ENCODE measurements around the gene SLC34A3.

Gene SLC34A3

GRCh38 chr9:137188086-137188489 is 42.6 kb upstream of the SLC34A3 start:
- peak overlapping the region; percentile 75 for H3K14ac ChIP-seq (ENCODE audit: low read length)
- no peak overlapping the region for H3K23ac ChIP-seq (ENCODE audit: low read length)
- peaks cover 65 to 69% of the 10 kb centered on the region in 2 experiments for H3K36me3 ChIP-seq (ENCODE audit: control insufficient read depth in 1 of 2, insufficient read depth in 2 of 2, low read length in 2 of 2)
- H4K8ac ChIP-seq (ENCODE audit: low read depth, low read length): peak overlapping the region; percentile 97
- peak overlapping the region; percentile 75 for H2AK5ac ChIP-seq (ENCODE audit: low read length)
- peak overlapping the region; percentile 72 for H4K91ac ChIP-seq (ENCODE audit: low read depth, low read length)
- H2AFZ ChIP-seq (ENCODE audit: insufficient read depth, low read length, poor library complexity): peak overlapping the region; percentile 77
- no peak overlapping the region for H2BK5ac ChIP-seq (ENCODE audit: low read depth, low read length, poor library complexity)
- H3K9ac ChIP-seq (ENCODE audit: low read length): peak overlapping the region; percentile 94
- peak overlapping the region; percentile 78 for H3K18ac ChIP-seq (ENCODE audit: low read length)
- no peaks in the 10 kb centered on the region for H3K27me3 ChIP-seq (ENCODE audit: insufficient read depth, low read length)
- peak overlapping the region; percentile 77 for H3K4ac ChIP-seq (ENCODE audit: low read depth, low read length)
- H3K79me2 ChIP-seq (ENCODE audit: control insufficient read depth, insufficient read depth, low read length, poor library complexity): peaks cover 8% of the 10 kb centered on the region
- H3K27ac ChIP-seq (ENCODE audit: low read depth, low read length): peak overlapping the region; percentile 25
- H3K9me3 ChIP-seq (ENCODE audit: insufficient read depth, low read depth, low read length): peaks cover 2% of the 10 kb centered on the region
- H2BK120ac ChIP-seq (ENCODE audit: insufficient read depth, low read length, poor library complexity): peak overlapping the region; percentile 29
- no CpG with 5 or more reads among the region's 31 CpGs for WGBS (ENCODE audit: extremely low coverage, insufficient coverage, insufficient read length)
- peak overlapping the region; percentile 93 for H3K4me3 ChIP-seq (ENCODE audit: low read depth, low read length)
- H3K4me2 ChIP-seq (ENCODE audit: low read length): peak overlapping the region; percentile 90
- peaks cover 17 to 18% of the 10 kb centered on the region in 2 experiments for H3K4me1 ChIP-seq (ENCODE audit: control insufficient read depth in 1 of 2, insufficient read depth in 2 of 2, low read length in 2 of 2)
- H4K12ac ChIP-seq (ENCODE audit: low read depth, low read length): peak overlapping the region; percentile 71
- H2BK12ac ChIP-seq (ENCODE audit: low read length): no peak overlapping the region
- DNase-seq: no peak
- H3K79me1 ChIP-seq (ENCODE audit: low read length): peaks cover 5% of the 10 kb centered on the region

DNA sequence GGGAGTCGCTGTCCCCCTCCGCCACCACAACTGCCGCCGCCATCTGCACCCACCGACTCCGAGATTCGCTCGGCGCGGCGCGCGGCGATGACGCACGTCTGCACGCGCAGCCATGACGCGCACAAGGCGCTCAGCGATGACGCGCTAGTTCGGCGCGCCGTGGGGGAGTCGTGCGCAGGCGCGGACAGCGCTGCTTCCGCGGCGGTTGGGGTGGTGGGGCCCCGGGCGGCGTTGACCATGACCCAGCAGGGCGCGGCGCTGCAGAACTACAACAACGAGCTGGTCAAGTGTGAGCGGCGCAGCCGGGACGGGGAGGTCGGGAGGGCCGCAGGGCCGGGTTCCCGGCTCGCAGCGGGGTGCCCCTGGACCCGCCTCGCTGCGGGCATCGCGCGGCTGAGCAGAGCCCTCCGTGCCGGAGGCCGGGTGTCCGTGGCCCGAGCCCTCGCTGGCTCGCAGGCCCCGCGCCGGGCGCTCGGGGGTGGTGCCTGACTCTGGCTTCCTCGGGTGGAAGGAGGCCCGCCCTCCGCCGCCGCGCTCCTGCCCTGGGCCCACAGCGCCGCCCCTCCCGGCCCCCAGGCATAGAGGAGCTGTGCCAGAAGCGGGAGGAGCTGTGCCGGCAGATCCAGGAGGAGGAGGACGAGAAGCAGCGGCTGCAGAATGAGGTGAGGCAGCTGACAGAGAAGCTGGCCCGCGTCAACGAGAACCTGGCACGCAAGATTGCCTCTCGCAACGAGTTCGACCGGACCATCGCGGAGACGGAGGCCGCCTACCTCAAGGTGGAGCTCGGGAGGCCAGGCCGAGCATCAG is 42.0 kb upstream of the SLC34A3 start, which contains the start of the genes ANAPC2 and SSNA1:
Gene ANAPC2, minus strand, starts transcription at position 71 of the 807 bp plus-strand sequence. Its CDS starts 28 bp downstream, at position 43.
Gene SSNA1, plus strand, starts transcription at position 187 of the 807 bp plus-strand sequence. Its CDS starts 51 bp downstream, at position 238.
- Histone ChIP-seq H4K12ac (ENCODE audit: low read depth, low read length) (peak within 1 kb of the TSS; percentile 76), H3K27ac (ENCODE audit: low read depth, low read length) (peak within 1 kb of the TSS; percentile 90), H3K9me3 (ENCODE audit: insufficient read depth, low read depth, low read length) (peaks cover 2% of the 10 kb centered on the region), H3K9ac (ENCODE audit: low read length) (peak within 1 kb of the TSS; percentile 94), H3K79me1 (ENCODE audit: low read length) (peaks cover 5% of the 10 kb centered on the region), H3K4me1 (ENCODE audit: control insufficient read depth in 1 of 2, insufficient read depth in 2 of 2, low read length in 2 of 2) (peaks cover 17 to 18% of the 10 kb centered on the region in 2 experiments), H3K4ac (ENCODE audit: low read depth, low read length) (peak within 1 kb of the TSS; percentile 77), H2BK120ac (ENCODE audit: insufficient read depth, low read length, poor library complexity) (peak within 1 kb of the TSS; percentile 33), H2BK5ac (ENCODE audit: low read depth, low read length, poor library complexity) (peak within 1 kb of the TSS; percentile 73), H2AFZ (ENCODE audit: insufficient read depth, low read length, poor library complexity) (peak within 1 kb of the TSS; percentile 77), H3K4me2 (ENCODE audit: low read length) (peak within 1 kb of the TSS; percentile 90), H3K4me3 (ENCODE audit: low read depth, low read length) (peak within 1 kb of the TSS; percentile 93), H2BK12ac (ENCODE audit: low read length) (no peak within 1 kb of the TSS), H3K79me2 (ENCODE audit: control insufficient read depth, insufficient read depth, low read length, poor library complexity) (peaks cover 8% of the 10 kb centered on the region), H2AK5ac (ENCODE audit: low read length) (peak within 1 kb of the TSS; percentile 75), H4K91ac (ENCODE audit: low read depth, low read length) (peak within 1 kb of the TSS; percentile 89), H3K14ac (ENCODE audit: low read length) (peak within 1 kb of the TSS; percentile 75), H3K23ac (ENCODE audit: low read length) (no peak within 1 kb of the TSS), H3K27me3 (ENCODE audit: insufficient read depth, low read length) (no peaks in the 10 kb centered on the region), H3K36me3 (ENCODE audit: control insufficient read depth in 1 of 2, insufficient read depth in 2 of 2, low read length in 2 of 2) (peaks cover 59 to 63% of the 10 kb centered on the region in 2 experiments), H4K8ac (ENCODE audit: low read depth, low read length) (peak within 1 kb of the TSS; percentile 97), H3K18ac (ENCODE audit: low read length) (peak within 1 kb of the TSS; percentile 78)
- no CpG with 5 or more reads among the region's 98 CpGs for WGBS (ENCODE audit: extremely low coverage, insufficient coverage, insufficient read length)
- peak; percentile 88 to 99 for DNase-seq

DNA sequence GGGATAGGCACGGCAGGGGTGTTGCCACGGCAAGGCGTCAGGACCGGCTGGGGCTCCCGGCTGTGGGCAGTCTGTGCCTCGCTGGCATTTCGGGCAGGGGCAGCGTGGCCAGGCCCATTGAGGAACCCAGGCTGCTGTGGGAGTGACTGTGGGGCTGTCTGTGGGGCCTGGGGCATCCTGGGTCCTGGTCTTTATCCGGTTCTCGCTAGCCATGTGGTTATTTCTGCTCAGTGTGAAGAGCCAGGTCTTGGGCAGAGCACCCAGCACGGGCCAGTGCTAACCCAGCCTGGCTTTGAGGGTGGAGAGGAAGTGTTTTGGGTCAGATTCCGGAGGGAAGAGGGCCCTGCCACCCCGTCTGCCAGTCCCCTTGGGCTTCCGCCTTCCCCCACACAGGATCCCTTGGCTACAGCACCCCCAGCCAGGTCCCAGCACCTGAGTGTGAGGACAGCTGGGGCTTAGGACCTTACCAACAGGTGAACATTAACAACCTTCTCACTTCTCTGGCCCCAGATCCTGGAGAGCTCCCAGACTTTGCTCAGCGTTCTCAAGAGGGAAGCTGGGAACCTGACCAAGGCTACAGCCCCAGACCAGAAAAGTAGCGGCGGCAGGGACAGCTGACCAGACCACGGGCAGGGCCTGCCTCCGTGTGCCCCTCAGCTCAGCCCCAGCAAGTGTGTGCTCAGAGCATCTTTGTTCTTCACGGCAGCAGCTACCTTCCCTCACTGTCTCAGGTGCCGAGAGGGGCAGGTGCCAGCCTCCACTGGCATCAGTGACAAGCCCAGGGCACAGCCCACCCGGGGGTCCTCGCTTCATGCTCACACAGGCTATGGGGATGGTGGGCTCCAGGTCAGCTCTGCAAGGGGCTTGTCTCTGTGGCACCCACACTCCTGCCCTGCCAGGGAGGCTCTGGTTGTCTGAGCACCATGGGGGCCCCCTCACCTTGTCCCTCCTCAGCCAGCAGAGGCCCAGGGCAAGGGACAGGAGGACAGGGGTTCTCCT is 41.1 kb upstream of the SLC34A3 start:
- H2AK5ac ChIP-seq (ENCODE audit: low read length): no peak overlapping the region
- H4K12ac ChIP-seq (ENCODE audit: low read depth, low read length): peak overlapping the region; percentile 20
- no CpG with 5 or more reads among the region's 23 CpGs for WGBS (ENCODE audit: extremely low coverage, insufficient coverage, insufficient read length)
- H2BK5ac ChIP-seq (ENCODE audit: low read depth, low read length, poor library complexity): no peak overlapping the region
- peak overlapping the region; percentile 86 for H3K4me2 ChIP-seq (ENCODE audit: low read length)
- no peak overlapping the region for H2BK120ac ChIP-seq (ENCODE audit: insufficient read depth, low read length, poor library complexity)
- H2BK12ac ChIP-seq (ENCODE audit: low read length): no peak overlapping the region
- peaks cover 17 to 18% of the 10 kb centered on the region in 2 experiments for H3K4me1 ChIP-seq (ENCODE audit: control insufficient read depth in 1 of 2, insufficient read depth in 2 of 2, low read length in 2 of 2)
- H3K4ac ChIP-seq (ENCODE audit: low read depth, low read length): peak overlapping the region; percentile 22
- no peak overlapping the region for H2AFZ ChIP-seq (ENCODE audit: insufficient read depth, low read length, poor library complexity)
- H3K23ac ChIP-seq (ENCODE audit: low read length): no peak overlapping the region
- peak overlapping the region; percentile 37 for H3K18ac ChIP-seq (ENCODE audit: low read length)
- H4K91ac ChIP-seq (ENCODE audit: low read depth, low read length): no peak overlapping the region
- peak overlapping the region; percentile 93 for H3K4me3 ChIP-seq (ENCODE audit: low read depth, low read length)
- peak overlapping the region; percentile 0 for H3K14ac ChIP-seq (ENCODE audit: low read length)
- peak overlapping the region; percentile 89 for H3K9ac ChIP-seq (ENCODE audit: low read length)
- H3K9me3 ChIP-seq (ENCODE audit: insufficient read depth, low read depth, low read length): peaks cover 2% of the 10 kb centered on the region
- H3K79me1 ChIP-seq (ENCODE audit: low read length): peaks cover 5% of the 10 kb centered on the region
- H3K27me3 ChIP-seq (ENCODE audit: insufficient read depth, low read length): no peaks in the 10 kb centered on the region
- peaks cover 8% of the 10 kb centered on the region for H3K79me2 ChIP-seq (ENCODE audit: control insufficient read depth, insufficient read depth, low read length, poor library complexity)
- peak overlapping the region; percentile 90 for H3K27ac ChIP-seq (ENCODE audit: low read depth, low read length)
- H3K36me3 ChIP-seq (ENCODE audit: control insufficient read depth in 1 of 2, insufficient read depth in 2 of 2, low read length in 2 of 2): peaks cover 50 to 54% of the 10 kb centered on the region in 2 experiments
- DNase-seq: no peak
- peak overlapping the region; percentile 43 for H4K8ac ChIP-seq (ENCODE audit: low read depth, low read length)

DNA sequence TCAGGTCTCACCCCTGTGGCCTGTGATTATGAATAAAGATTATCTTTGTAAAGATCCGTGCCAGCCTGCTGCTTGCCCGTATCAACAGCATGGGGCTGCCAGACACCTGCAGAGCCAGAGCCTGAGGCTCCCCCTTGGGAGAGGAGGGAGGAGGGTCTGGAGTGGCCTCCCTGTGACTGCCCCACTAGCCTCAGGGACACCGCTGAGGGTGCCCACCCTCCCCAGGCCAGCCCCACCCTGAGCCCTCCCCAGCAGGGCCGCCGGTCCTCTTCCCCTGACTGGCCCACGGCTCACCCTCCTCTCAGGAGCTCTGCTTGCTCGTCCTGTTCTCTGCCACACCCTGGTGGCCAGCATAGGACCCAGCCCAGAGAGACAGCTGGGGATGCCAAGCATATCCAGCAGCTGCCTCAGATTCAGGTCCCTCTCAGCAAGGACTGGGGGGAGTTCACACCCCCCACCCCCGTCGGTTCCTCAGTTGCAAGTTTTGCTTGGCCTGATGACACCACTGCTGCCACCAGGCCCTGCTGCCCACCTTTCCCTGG is 40.3 kb upstream of the SLC34A3 start:
- Histone ChIP-seq H3K79me2 (ENCODE audit: control insufficient read depth, insufficient read depth, low read length, poor library complexity) (peaks cover 8% of the 10 kb centered on the region), H3K9ac (ENCODE audit: low read length) (no peak overlapping the region), H3K4me3 (ENCODE audit: low read depth, low read length) (no peak overlapping the region), H3K4me2 (ENCODE audit: low read length) (no peak overlapping the region), H3K27ac (ENCODE audit: low read depth, low read length) (no peak overlapping the region), H3K9me3 (ENCODE audit: insufficient read depth, low read depth, low read length) (no peaks in the 10 kb centered on the region), H3K36me3 (ENCODE audit: control insufficient read depth in 1 of 2, insufficient read depth in 2 of 2, low read length in 2 of 2) (peaks cover 43 to 46% of the 10 kb centered on the region in 2 experiments), H3K27me3 (ENCODE audit: insufficient read depth, low read length) (no peaks in the 10 kb centered on the region), H3K4ac (ENCODE audit: low read depth, low read length) (no peak overlapping the region), H2AK5ac (ENCODE audit: low read length) (no peak overlapping the region), H4K12ac (ENCODE audit: low read depth, low read length) (no peak overlapping the region), H3K4me1 (ENCODE audit: control insufficient read depth in 1 of 2, insufficient read depth in 2 of 2, low read length in 2 of 2) (peaks cover 17 to 18% of the 10 kb centered on the region in 2 experiments), H4K8ac (ENCODE audit: low read depth, low read length) (no peak overlapping the region), H3K18ac (ENCODE audit: low read length) (no peak overlapping the region), H2BK120ac (ENCODE audit: insufficient read depth, low read length, poor library complexity) (no peak overlapping the region), H2BK5ac (ENCODE audit: low read depth, low read length, poor library complexity) (no peak overlapping the region), H3K23ac (ENCODE audit: low read length) (no peak overlapping the region), H4K91ac (ENCODE audit: low read depth, low read length) (no peak overlapping the region), H2BK12ac (ENCODE audit: low read length) (no peak overlapping the region), H2AFZ (ENCODE audit: insufficient read depth, low read length, poor library complexity) (no peak overlapping the region), H3K79me1 (ENCODE audit: low read length) (peaks cover 5% of the 10 kb centered on the region), H3K14ac (ENCODE audit: low read length) (no peak overlapping the region)
- no peak for DNase-seq
- no CpG with 5 or more reads among the region's 9 CpGs for WGBS (ENCODE audit: extremely low coverage, insufficient coverage, insufficient read length)

Measured in trophoblast cell (in vitro differentiated cells and primary cell).